ENCODE data around the gene VSTM2L.

Gene VSTM2L

GRCh38 chr20:37991157-37991866, 88.4 kb downstream of the VSTM2L start:
- DNase-seq: no peak

GRCh38 chr20:37991908-37992307, 89.0 kb downstream of the VSTM2L start:
- no peak for DNase-seq

- DNase-seq: no peak
Observed at GRCh38 chr20:37992802-37993409, 90.0 kb downstream of the VSTM2L start.

GRCh38 chr20:37994512-37994911, 91.6 kb downstream of the VSTM2L start:
- DNase-seq: no peak

All from activated naive CD4-positive, alpha-beta T cell treated with Interleukin-2 at 50 U/mL for 16 hours (primary cell).